Measurements from ENCODE around the gene SCMH1. TPM values are rescaled to one million over a fixed set of nuclear protein-coding genes. Genes with fewer than 3 reads are reported as not detected.

The SCMH1 gene
- total RNA-seq: 44.0 TPM
- long read RNA-seq, partial matches to known transcripts: 48 of 69 reads
- long read RNA-seq, other reads (novel, unspliced or antisense): 20 of 69 reads

GRCh38 chr1:41241749-41242341, at the start of gene SCMH1:
Gene SCMH1 (minus strand): TSS chr1:41242306. CDS start chr1:41186133, 56,173 bp downstream.
- ATAC-seq (peak; percentile 67), DNase-seq (peak; percentile 70)
- intact Hi-C loops (cut with micrococcal nuclease): no loop called here

- ATAC-seq (no peak), DNase-seq (no peak)
- intact Hi-C loops (cut with micrococcal nuclease): no loop called here
Observed at GRCh38 chr1:41291195-41291594, 49.1 kb upstream of the SCMH1 start.

- intact Hi-C loops (cut with micrococcal nuclease): no loop called here
- no peak for ATAC-seq
Observed at GRCh38 chr1:41289196-41289595, 47.1 kb upstream of the SCMH1 start.

GRCh38 chr1:41286992-41287391, 44.9 kb upstream of the SCMH1 start:
- DNase-seq: no peak
- no peak for ATAC-seq
- intact Hi-C loops (cut with micrococcal nuclease): no loop called here

More at GRCh38 chr1:41289196-41289595, 47.1 kb upstream of the SCMH1 start:
- no peak for DNase-seq

GRCh38 chr1:41286486-41286885, 44.4 kb upstream of the SCMH1 start:
- no peak for DNase-seq
- intact Hi-C loops (cut with micrococcal nuclease): no loop called here
- ATAC-seq: no peak

- ATAC-seq: peak; percentile 30
- intact Hi-C loops (cut with micrococcal nuclease): no loop called here
- no peak for DNase-seq
Observed at GRCh38 chr1:41285818-41286217, 43.7 kb upstream of the SCMH1 start.

- DNase-seq: no peak
- intact Hi-C loops (cut with micrococcal nuclease): no loop called here
- no peak for ATAC-seq
Observed at GRCh38 chr1:41284121-41284520, 42.0 kb upstream of the SCMH1 start.

- peak; percentile 51 for DNase-seq
- intact Hi-C loops (cut with micrococcal nuclease): no loop called here
- ATAC-seq: peak; percentile 80
Observed at GRCh38 chr1:41282679-41283317, 40.7 kb upstream of the SCMH1 start.

GRCh38 chr1:41281334-41281733, 39.2 kb upstream of the SCMH1 start:
- DNase-seq (no peak), ATAC-seq (no peak)
- intact Hi-C loops (cut with micrococcal nuclease): no loop called here

- intact Hi-C loops (cut with micrococcal nuclease): no loop called here
- ATAC-seq: no peak
Observed at GRCh38 chr1:41280202-41281032, 38.3 kb upstream of the SCMH1 start.

GRCh38 chr1:41278076-41278475, 36.0 kb upstream of the SCMH1 start:
- intact Hi-C loops (cut with micrococcal nuclease): no loop called here
- no peak for ATAC-seq
- DNase-seq: no peak

More at GRCh38 chr1:41280202-41281032, 38.3 kb upstream of the SCMH1 start:
- DNase-seq: no peak

- ATAC-seq: no peak
- no peak for DNase-seq
Observed at GRCh38 chr1:41277371-41277975, 35.4 kb upstream of the SCMH1 start.

GRCh38 chr1:41275831-41276230, 33.7 kb upstream of the SCMH1 start:
- ATAC-seq (no peak), DNase-seq (no peak)
- intact Hi-C loops (cut with micrococcal nuclease): no loop called here

More at GRCh38 chr1:41277371-41277975, 35.4 kb upstream of the SCMH1 start:
- intact Hi-C loops (cut with micrococcal nuclease): no loop called here

GRCh38 chr1:41274752-41275545, 32.8 kb upstream of the SCMH1 start:
- peak; percentile 54 for ATAC-seq
- DNase-seq: no peak
- intact Hi-C loops (cut with micrococcal nuclease): no loop called here

GRCh38 chr1:41272601-41273000, 30.5 kb upstream of the SCMH1 start:
- intact Hi-C loops (cut with micrococcal nuclease): no loop called here
- DNase-seq: no peak
- no peak for ATAC-seq

- intact Hi-C loops (cut with micrococcal nuclease): loop anchor here (5.0 kb wide), 1 partner anchor 149 kb away; no protein-coding TSS in a partner anchor
- ATAC-seq (peak; percentile 85), DNase-seq (peak; percentile 80)
Observed at GRCh38 chr1:41268154-41268770, 26.2 kb upstream of the SCMH1 start.

- DNase-seq (no peak), ATAC-seq (no peak)
- intact Hi-C loops (cut with micrococcal nuclease): no loop called here
Observed at GRCh38 chr1:41261926-41262618, 20.0 kb upstream of the SCMH1 start.

GRCh38 chr1:41260768-41261167, 18.7 kb upstream of the SCMH1 start:
- intact Hi-C loops (cut with micrococcal nuclease): no loop called here
- ATAC-seq: no peak

More at GRCh38 chr1:41260768-41261167, 18.7 kb upstream of the SCMH1 start:
- DNase-seq: no peak
